Peyer's patch (tissue), 4 donors: Measurements from ENCODE around the gene SH3PXD2B. TPM values are rescaled to one million over a fixed set of nuclear protein-coding genes. Genes with fewer than 3 reads are reported as not detected.

Experiments
- DNase-seq, 3 donors: peaks; one replicate each; pipeline ENCODE4 v3.0.0-alpha.2; 2017 to 2019
- H3K27ac ChIP-seq, 4 donors: fragments of 200-600 bp; sonication (generic); one replicate each; pipeline ENCODE4 v1.5.1; 2016 to 2019
- H3K27me3 ChIP-seq, 2 donors: fragments of 200-600 bp; sonication (generic); one replicate each; pipeline ENCODE4 v1.5.1; 2019
- H3K36me3 ChIP-seq, 3 donors: fragments of 200-600 bp; sonication (generic); one replicate each; pipeline ENCODE4 v1.5.1; 2016 to 2019
- H3K4me1 ChIP-seq, 4 donors: fragments of 200-600 bp; sonication (generic); one replicate each; pipeline ENCODE4 v1.5.1; 2016 to 2019
- H3K4me3 ChIP-seq, 4 donors: fragments of 200-600 bp; sonication (generic); 1 replicate in 3 of 4; 2 replicates in 1 of 4; pipeline ENCODE4 v1.5.1; 2016 to 2019; ENCODE audit warnings: mild to moderate bottlenecking in 1 of 4
- H3K9me3 ChIP-seq, 4 donors: fragments of 200-600 bp; sonication (generic); one replicate each; pipeline ENCODE4 v1.5.1; 2016 to 2019; ENCODE audit warnings: mild to moderate bottlenecking in 1 of 4
- CTCF ChIP-seq, 6 experiments: fragments of 450-650 bp in 4 of 6; fragments of 200-600 bp in 2 of 6; sonication (generic) in 1 of 6; IDR thresholded peaks; one replicate each; pipeline ENCODE4 v1.5.1; 2017 to 2019; ENCODE audit warnings: antibody characterized with exemption in 6 of 6, mild to moderate bottlenecking in 3 of 6, moderate library complexity in 1 of 6
- POLR2A ChIP-seq, 2 donors: fragments of 450-650 bp; IDR thresholded peaks; one replicate each; pipeline ENCODE4 v1.5.1; 2017; ENCODE audit warnings: antibody characterized with exemption in 2 of 2, mild to moderate bottlenecking in 2 of 2, moderate library complexity in 2 of 2
- total RNA-seq, 4 donors: library from RNA; depleted of rRNA; stranded (reverse); fragments of >200 nt; gene quantifications; one replicate each; pipeline ENCODE4 v1.1.0, GENCODE V29; 2016

SH3PXD2B gene
- total RNA-seq, 4 donors from 2014 or later = 5.8 to 26.4 (median 11.7) TPM

GRCh38 chr5:172364773-172365172, 89.6 kb downstream of the SH3PXD2B start:
- H3K27ac ChIP-seq = no peak overlapping the region
- no peaks in the 10 kb centered on the region for H3K9me3 ChIP-seq
- TF ChIP-seq CTCF (IDR thresholded peaks at IDR 0.05) = no peak
- no peak for TF ChIP-seq POLR2A (IDR thresholded peaks at IDR 0.05)
- H3K4me1 ChIP-seq = no peaks in the 10 kb centered on the region
- DNase-seq = no peak
- no peaks in the 10 kb centered on the region for H3K36me3 ChIP-seq
- H3K4me3 ChIP-seq = no peak overlapping the region
- no peaks in the 10 kb centered on the region for H3K27me3 ChIP-seq

GRCh38 chr5:172362755-172363154, 91.6 kb downstream of the SH3PXD2B start:
- H3K27ac ChIP-seq = no peak overlapping the region
- H3K4me3 ChIP-seq = no peak overlapping the region
- H3K27me3 ChIP-seq = no peaks in the 10 kb centered on the region
- no peak for DNase-seq
- no peaks in the 10 kb centered on the region for H3K9me3 ChIP-seq
- peaks cover 0 to 12% (median 0%) of the 10 kb centered on the region in 3 donors for H3K36me3 ChIP-seq
- no peaks in the 10 kb centered on the region for H3K4me1 ChIP-seq
- TF ChIP-seq POLR2A (IDR thresholded peaks at IDR 0.05) (no peak), CTCF (IDR thresholded peaks at IDR 0.05) (no peak)

- no peak for TF ChIP-seq CTCF (IDR thresholded peaks at IDR 0.05)
- H3K27ac ChIP-seq = no peak overlapping the region
- H3K36me3 ChIP-seq = peaks cover 0 to 12% (median 0%) of the 10 kb centered on the region in 3 donors
Measured at GRCh38 chr5:172361566-172362238, 92.6 kb downstream of the SH3PXD2B start.

GRCh38 chr5:172358345-172358744, 96.0 kb downstream of the SH3PXD2B start:
- no peak for DNase-seq
- Histone ChIP-seq H3K4me1 (no peaks in the 10 kb centered on the region), H3K27me3 (no peaks in the 10 kb centered on the region), H3K4me3 (no peak overlapping the region), H3K27ac (no peak overlapping the region), H3K9me3 (no peaks in the 10 kb centered on the region), H3K36me3 (peaks cover 0 to 17% (median 0%) of the 10 kb centered on the region in 3 donors)
- no peak for TF ChIP-seq CTCF (IDR thresholded peaks at IDR 0.05)
- no peak for TF ChIP-seq POLR2A (IDR thresholded peaks at IDR 0.05)

More at GRCh38 chr5:172361566-172362238, 92.6 kb downstream of the SH3PXD2B start:
- H3K4me1 ChIP-seq = no peaks in the 10 kb centered on the region
- H3K27me3 ChIP-seq = no peaks in the 10 kb centered on the region
- DNase-seq = peak in 1 of 3 donors; percentile 18
- no peak overlapping the region for H3K4me3 ChIP-seq
- H3K9me3 ChIP-seq = no peaks in the 10 kb centered on the region

- no peaks in the 10 kb centered on the region for H3K27me3 ChIP-seq
- H3K9me3 ChIP-seq = no peaks in the 10 kb centered on the region
- H3K36me3 ChIP-seq = peaks cover 0 to 25% (median 0%) of the 10 kb centered on the region in 3 donors
- no peaks in the 10 kb centered on the region for H3K4me1 ChIP-seq
- no peak overlapping the region for H3K27ac ChIP-seq
- H3K4me3 ChIP-seq = no peak overlapping the region
- no peak for DNase-seq
- no peak for TF ChIP-seq CTCF (IDR thresholded peaks at IDR 0.05)
- TF ChIP-seq POLR2A (IDR thresholded peaks at IDR 0.05) = no peak
Measured at GRCh38 chr5:172356527-172356926, 97.8 kb downstream of the SH3PXD2B start.
